ENCODE measurements around the gene LDLRAD3.

The LDLRAD3 gene

GRCh38 chr11:36094164-36094563 lies 150.3 kb downstream of the LDLRAD3 start:
- TF ChIP-seq GATA3 (IDR thresholded peaks at IDR 0.05; ENCODE audit: low read depth, low read length) (no peak), GATA2 (IDR thresholded peaks at IDR 0.05; ENCODE audit: low read depth, low read length) (no peak)

- no peak for TF ChIP-seq GATA3 (IDR thresholded peaks at IDR 0.05; ENCODE audit: low read depth, low read length)
- no peak for TF ChIP-seq GATA2 (IDR thresholded peaks at IDR 0.05; ENCODE audit: low read depth, low read length)
Observed at GRCh38 chr11:36095716-36096115, 151.9 kb downstream of the LDLRAD3 start.

GRCh38 chr11:36097219-36097650 lies 153.4 kb downstream of the LDLRAD3 start:
- no peak for TF ChIP-seq GATA3 (IDR thresholded peaks at IDR 0.05; ENCODE audit: low read depth, low read length)
- no peak for TF ChIP-seq GATA2 (IDR thresholded peaks at IDR 0.05; ENCODE audit: low read depth, low read length)

GRCh38 chr11:36098087-36098486 lies 154.2 kb downstream of the LDLRAD3 start:
- TF ChIP-seq GATA3 (IDR thresholded peaks at IDR 0.05; ENCODE audit: low read depth, low read length): no peak
- no peak for TF ChIP-seq GATA2 (IDR thresholded peaks at IDR 0.05; ENCODE audit: low read depth, low read length)

GRCh38 chr11:36098853-36099375 lies 155.1 kb downstream of the LDLRAD3 start:
- no peak for TF ChIP-seq GATA2 (IDR thresholded peaks at IDR 0.05; ENCODE audit: low read depth, low read length)
- no peak for TF ChIP-seq GATA3 (IDR thresholded peaks at IDR 0.05; ENCODE audit: low read depth, low read length)

- TF ChIP-seq GATA3 (IDR thresholded peaks at IDR 0.05; ENCODE audit: low read depth, low read length) (no peak), GATA2 (IDR thresholded peaks at IDR 0.05; ENCODE audit: low read depth, low read length) (no peak)
Observed at GRCh38 chr11:36101466-36101865, 157.6 kb downstream of the LDLRAD3 start.

GRCh38 chr11:36102868-36103267 lies 159.0 kb downstream of the LDLRAD3 start:
- TF ChIP-seq GATA3 (IDR thresholded peaks at IDR 0.05; ENCODE audit: low read depth, low read length) (no peak), GATA2 (IDR thresholded peaks at IDR 0.05; ENCODE audit: low read depth, low read length) (no peak)

GRCh38 chr11:36103933-36104530 lies 160.2 kb downstream of the LDLRAD3 start:
- no peak for TF ChIP-seq GATA3 (IDR thresholded peaks at IDR 0.05; ENCODE audit: low read depth, low read length)
- no peak for TF ChIP-seq GATA2 (IDR thresholded peaks at IDR 0.05; ENCODE audit: low read depth, low read length)

- no peak for TF ChIP-seq GATA2 (IDR thresholded peaks at IDR 0.05; ENCODE audit: low read depth, low read length)
- TF ChIP-seq GATA3 (IDR thresholded peaks at IDR 0.05; ENCODE audit: low read depth, low read length): no peak
Observed at GRCh38 chr11:36104660-36104992, 160.8 kb downstream of the LDLRAD3 start.

- TF ChIP-seq GATA2 (IDR thresholded peaks at IDR 0.05; ENCODE audit: low read depth, low read length) (no peak), GATA3 (IDR thresholded peaks at IDR 0.05; ENCODE audit: low read depth, low read length) (no peak)
Observed at GRCh38 chr11:36105743-36106581, 162.1 kb downstream of the LDLRAD3 start.

GRCh38 chr11:36107547-36107946 lies 163.7 kb downstream of the LDLRAD3 start:
- TF ChIP-seq GATA2 (IDR thresholded peaks at IDR 0.05; ENCODE audit: low read depth, low read length): no peak
- no peak for TF ChIP-seq GATA3 (IDR thresholded peaks at IDR 0.05; ENCODE audit: low read depth, low read length)

GRCh38 chr11:36108881-36109589 lies 165.2 kb downstream of the LDLRAD3 start:
- TF ChIP-seq GATA2 (IDR thresholded peaks at IDR 0.05; ENCODE audit: low read depth, low read length): no peak
- TF ChIP-seq GATA3 (IDR thresholded peaks at IDR 0.05; ENCODE audit: low read depth, low read length): no peak

GRCh38 chr11:36109590-36109849 lies 165.7 kb downstream of the LDLRAD3 start:
- TF ChIP-seq GATA2 (IDR thresholded peaks at IDR 0.05; ENCODE audit: low read depth, low read length) (no peak), GATA3 (IDR thresholded peaks at IDR 0.05; ENCODE audit: low read depth, low read length) (no peak)

GRCh38 chr11:36109850-36110606 lies 166.2 kb downstream of the LDLRAD3 start:
- TF ChIP-seq GATA3 (IDR thresholded peaks at IDR 0.05; ENCODE audit: low read depth, low read length) (no peak), GATA2 (IDR thresholded peaks at IDR 0.05; ENCODE audit: low read depth, low read length) (no peak)

Data from SH-SY5Y (cell line).